GM10248 (cell line): ENCODE data around the gene GLOD4.
"Not testable (repeated sequence)": the region's sequence is repeated elsewhere in the genome, so short reads cannot be mapped to it uniquely, and the experiment has no call there.

Experiments used
- CTCF ChIA-PET: fragments of 300-600 bp; sonication (Branson Sonifier 250); formaldehyde crosslinking; extraction: SDS; loops from one replicate; lab custom pipeline; 2021; ENCODE audit warnings: antibody characterized with exemption; lab: Yijun Ruan, JAX
- POLR2A ChIA-PET: fragments of 350-650 bp; sonication (Branson Sonifier 250); formaldehyde crosslinking; extraction: SDS; loops from one replicate; lab custom pipeline; 2020; ENCODE audit warnings: antibody characterized with exemption; lab: Yijun Ruan, JAX
- DNase-seq: peaks from one replicate; pipeline ENCODE4 v3.0.0; 2012; ENCODE audit errors: extremely low spot score
- TF ChIP-seq, protein P1 (sequence below): IDR thresholded peaks from 2 replicates; pipeline ENCODE4 v1.5.1; 2012; ENCODE audit warnings: mild to moderate bottlenecking, low read depth; ENCODE audit errors: extremely low read depth, missing control alignments, control extremely low read depth

GLOD4 gene

GRCh38 chr17:781805-782731 lies at the start of gene GLOD4, which contains the start of gene MRM3:
Gene GLOD4, minus strand, starts transcription at chr17:782280. Its CDS starts 25 bp downstream, at chr17:782255.
Gene MRM3, plus strand, starts transcription at chr17:782353. Its CDS starts 26 bp downstream, at chr17:782379.
- ChIA-PET CTCF (interaction anchor here (1.0 to 3.4 kb wide), 9 partner anchors 11 to 217 kb away, joined by 3 to 15 read pairs (median 3); partner anchors contain the start of genes GEMIN4 and TIMM22), POLR2A (interaction anchor here (0.6 kb wide), 1 partner anchor 39 kb away, joined by 3 read pairs; no protein-coding TSS in a partner anchor)

DNA sequence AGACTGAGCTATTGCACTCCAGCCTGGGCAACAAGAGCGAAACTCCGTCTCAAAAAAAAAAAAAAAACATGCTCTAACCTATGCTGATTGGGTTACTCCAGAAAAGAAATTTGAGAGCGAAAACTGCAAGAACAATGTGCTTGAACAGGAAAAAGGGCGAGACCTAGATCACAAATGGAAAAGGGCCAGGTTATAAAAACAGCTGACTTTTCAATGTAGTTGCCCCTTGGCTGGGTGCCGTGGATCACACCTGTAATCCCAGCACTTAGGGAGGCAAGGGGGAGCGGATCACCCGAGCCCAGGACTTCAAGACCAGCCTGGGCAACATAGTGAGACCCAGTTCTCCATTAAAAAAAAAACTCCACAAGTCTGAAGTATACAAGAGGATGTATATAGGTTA lies 48.9 kb upstream of the GLOD4 start:
- CTCF ChIA-PET = no interaction called here
- POLR2A ChIA-PET = no interaction called here
- DNase-seq = no peak
- TF ChIP-seq, protein P1, sequence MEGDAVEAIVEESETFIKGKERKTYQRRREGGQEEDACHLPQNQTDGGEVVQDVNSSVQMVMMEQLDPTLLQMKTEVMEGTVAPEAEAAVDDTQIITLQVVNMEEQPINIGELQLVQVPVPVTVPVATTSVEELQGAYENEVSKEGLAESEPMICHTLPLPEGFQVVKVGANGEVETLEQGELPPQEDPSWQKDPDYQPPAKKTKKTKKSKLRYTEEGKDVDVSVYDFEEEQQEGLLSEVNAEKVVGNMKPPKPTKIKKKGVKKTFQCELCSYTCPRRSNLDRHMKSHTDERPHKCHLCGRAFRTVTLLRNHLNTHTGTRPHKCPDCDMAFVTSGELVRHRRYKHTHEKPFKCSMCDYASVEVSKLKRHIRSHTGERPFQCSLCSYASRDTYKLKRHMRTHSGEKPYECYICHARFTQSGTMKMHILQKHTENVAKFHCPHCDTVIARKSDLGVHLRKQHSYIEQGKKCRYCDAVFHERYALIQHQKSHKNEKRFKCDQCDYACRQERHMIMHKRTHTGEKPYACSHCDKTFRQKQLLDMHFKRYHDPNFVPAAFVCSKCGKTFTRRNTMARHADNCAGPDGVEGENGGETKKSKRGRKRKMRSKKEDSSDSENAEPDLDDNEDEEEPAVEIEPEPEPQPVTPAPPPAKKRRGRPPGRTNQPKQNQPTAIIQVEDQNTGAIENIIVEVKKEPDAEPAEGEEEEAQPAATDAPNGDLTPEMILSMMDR = no peak

More at GRCh38 chr17:781805-782731, at the start of gene GLOD4, which contains the start of gene MRM3:
- DNase-seq = peak; percentile 98
- TF ChIP-seq, protein P1 = no peak

DNA sequence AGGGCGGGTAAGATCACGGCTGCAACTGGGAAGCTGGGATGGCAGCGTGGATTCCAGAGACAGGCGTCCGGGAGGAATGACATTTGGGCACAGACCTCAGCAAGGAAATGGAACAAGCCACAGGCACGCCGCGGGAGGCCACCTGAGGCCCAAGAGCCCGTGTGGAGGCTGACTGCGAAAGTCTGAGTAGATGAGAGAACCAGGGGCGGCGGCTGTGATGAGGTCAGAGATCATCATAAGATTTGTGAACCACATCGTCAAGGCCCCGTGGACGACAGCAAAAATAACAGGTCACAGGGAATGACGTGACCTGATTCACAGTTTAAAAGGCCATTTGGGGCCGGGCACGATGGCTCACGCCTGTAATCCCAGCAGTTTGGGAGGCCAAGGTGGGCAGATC lies 48.3 kb upstream of the GLOD4 start:
- ChIA-PET CTCF (no interaction called here), POLR2A (no interaction called here)
- no peak for DNase-seq
- TF ChIP-seq, protein P1 = no peak

DNA sequence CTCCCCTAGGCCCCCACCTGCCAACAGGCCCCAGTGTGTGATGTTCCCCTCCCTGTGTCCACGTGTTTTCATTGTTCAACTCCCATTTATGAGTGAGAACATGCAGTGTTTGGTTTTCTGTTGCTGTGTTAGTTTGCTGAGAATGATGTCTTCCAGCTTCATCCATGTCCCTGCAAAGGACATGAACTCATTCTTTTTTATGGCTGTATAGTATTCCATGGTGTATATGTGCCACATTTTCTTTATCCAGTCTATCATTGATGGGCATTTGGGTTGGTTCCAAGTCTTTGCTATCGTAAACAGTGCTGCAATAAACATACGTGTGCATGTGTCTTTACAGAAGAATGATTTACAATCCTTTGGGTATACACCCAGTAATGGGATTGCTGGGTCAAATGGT lies 47.5 kb upstream of the GLOD4 start:
- DNase-seq, CTCF ChIA-PET, POLR2A ChIA-PET: not testable (repeated sequence)

DNA sequence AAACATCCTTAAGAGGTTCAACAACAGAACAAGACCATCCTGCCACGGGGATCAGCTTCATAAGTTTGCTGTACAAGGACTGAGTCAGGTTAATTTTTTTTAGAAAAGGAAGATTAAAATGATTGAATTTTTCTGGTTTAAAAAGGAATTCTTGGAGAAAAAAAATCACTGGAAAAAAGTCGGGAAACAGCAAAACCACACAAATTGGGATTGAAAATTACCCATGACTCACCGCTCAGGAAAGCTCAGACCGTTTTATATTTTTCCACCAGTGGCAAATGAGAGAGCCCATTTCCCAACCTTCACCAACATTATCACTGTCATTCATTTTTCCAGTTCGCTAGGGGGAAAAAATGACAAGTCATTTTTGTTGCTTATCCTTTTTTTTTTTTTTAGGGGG lies 46.7 kb upstream of the GLOD4 start:
- TF ChIP-seq, protein P1 = no peak
- ChIA-PET POLR2A (no interaction called here), CTCF (no interaction called here)
- no peak for DNase-seq

DNA sequence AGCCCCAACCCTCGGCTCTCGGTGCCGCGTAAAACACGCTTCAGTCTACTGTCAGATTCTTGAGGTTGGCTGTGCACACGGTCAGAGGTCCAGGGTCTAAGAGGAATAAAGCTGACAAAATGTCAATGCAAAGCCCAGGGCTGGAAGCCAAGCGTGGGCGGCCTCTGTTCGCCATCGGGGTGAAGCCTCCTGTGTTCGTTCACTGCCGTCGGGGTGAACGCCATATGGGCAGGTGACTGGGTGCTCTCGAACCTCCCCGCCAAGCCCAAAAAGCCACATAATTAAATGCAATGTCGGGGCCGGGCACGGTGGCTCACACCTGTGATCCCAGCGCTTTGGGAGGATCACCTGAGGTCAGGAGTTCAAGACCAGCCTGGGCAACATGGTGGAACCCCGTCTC lies 44.7 kb upstream of the GLOD4 start:
- TF ChIP-seq, protein P1 = no peak
- ChIA-PET CTCF (no interaction called here), POLR2A (no interaction called here)
- DNase-seq = no peak

DNA sequence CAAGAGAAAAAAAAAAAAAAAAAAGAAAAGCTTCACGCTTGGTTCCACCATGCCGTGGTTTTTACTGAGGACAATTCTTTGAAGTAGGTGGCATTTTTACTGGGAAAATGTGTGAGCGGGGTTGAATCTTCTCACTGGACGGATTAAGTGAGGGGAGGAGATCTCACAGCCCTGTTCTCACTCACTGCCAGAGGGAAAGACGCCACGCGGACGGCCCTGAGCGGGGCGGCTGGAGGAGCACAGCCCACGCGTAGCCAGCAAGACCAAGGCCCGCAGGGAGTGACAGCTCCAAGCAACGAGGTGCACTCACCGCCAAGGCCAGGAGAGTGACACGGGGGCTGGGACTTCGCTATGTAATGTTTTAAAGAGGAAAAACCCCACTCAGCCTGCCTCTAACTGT lies 43.1 kb upstream of the GLOD4 start:
- no peak for DNase-seq
- POLR2A ChIA-PET = interaction anchor here (0.6 kb wide), 1 partner anchor 127 kb away, joined by 5 read pairs; no protein-coding TSS in a partner anchor
- TF ChIP-seq, protein P1 = no peak
- CTCF ChIA-PET = no interaction called here
